HCEC 1CT (cell line): Measurements from ENCODE around the gene NTN5.
A peak's percentile ranks its signal among the peaks of the same experiment; 100 is the strongest.

ENCODE experiments used
- DNase-seq: peaks from one replicate; pipeline ENCODE4 v3.0.0-alpha.2; 2017

The NTN5 gene

GRCh38 chr19:48627865-48628314 is 44.9 kb downstream of the NTN5 start:
- no peak for DNase-seq

- no peak for DNase-seq
Measured at GRCh38 chr19:48627201-48627864, 45.5 kb downstream of the NTN5 start.

GRCh38 chr19:48625891-48626327 is 46.9 kb downstream of the NTN5 start:
- no peak for DNase-seq

- DNase-seq = no peak
Measured at GRCh38 chr19:48624791-48625723, 47.8 kb downstream of the NTN5 start.

DNA sequence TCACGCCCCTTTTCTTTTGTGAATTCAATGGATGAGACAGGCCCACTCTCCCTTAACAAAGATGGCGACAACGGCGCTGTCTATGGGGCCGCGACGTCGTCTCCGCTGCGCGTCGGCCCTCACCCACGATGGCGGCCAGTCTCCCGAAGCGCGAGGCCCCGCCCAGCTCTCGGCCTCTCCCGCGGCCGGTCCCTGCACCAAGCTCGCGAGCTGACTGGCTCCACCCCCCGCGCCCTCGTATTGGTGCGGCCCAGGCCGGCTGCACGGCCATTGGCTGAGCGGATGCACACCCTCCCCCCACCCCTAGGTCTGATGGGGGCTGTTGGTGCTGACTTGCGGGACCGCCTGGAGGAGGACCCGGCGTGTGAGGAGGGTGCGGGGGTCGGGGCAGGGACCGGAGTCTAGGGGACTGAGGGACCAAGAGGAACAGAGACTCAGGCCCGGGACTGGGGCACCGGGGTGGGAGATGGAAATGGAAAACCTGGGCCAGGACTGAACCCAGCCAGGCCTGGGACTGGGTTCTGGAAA is 48.7 kb downstream of the NTN5 start:
- peak; percentile 97 for DNase-seq

DNA sequence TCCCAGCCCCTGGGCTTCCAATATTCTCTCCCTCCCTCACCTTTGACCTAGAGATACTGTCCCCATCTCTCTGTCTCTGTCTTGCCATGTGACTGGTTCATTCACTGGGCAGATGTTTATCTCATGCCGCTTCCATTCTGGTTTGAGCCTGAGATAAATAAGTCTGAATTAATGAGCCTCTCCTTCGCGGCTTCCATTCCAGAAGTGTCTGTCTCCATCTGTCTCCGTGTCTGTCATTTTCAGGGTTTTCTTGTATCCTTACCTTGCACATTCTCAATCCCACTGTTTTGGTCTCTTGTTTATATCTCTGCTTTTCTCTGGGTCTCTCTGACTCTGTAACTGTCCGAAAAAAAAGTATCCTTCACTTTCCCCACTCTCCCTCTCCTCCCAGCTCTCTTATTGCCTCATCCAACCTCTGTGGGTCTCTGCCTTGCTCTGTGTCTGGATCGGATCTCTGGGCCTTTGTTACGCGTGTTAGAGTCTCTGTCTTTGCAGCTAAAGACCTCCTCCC is 49.2 kb downstream of the NTN5 start:
- DNase-seq = no peak

DNA sequence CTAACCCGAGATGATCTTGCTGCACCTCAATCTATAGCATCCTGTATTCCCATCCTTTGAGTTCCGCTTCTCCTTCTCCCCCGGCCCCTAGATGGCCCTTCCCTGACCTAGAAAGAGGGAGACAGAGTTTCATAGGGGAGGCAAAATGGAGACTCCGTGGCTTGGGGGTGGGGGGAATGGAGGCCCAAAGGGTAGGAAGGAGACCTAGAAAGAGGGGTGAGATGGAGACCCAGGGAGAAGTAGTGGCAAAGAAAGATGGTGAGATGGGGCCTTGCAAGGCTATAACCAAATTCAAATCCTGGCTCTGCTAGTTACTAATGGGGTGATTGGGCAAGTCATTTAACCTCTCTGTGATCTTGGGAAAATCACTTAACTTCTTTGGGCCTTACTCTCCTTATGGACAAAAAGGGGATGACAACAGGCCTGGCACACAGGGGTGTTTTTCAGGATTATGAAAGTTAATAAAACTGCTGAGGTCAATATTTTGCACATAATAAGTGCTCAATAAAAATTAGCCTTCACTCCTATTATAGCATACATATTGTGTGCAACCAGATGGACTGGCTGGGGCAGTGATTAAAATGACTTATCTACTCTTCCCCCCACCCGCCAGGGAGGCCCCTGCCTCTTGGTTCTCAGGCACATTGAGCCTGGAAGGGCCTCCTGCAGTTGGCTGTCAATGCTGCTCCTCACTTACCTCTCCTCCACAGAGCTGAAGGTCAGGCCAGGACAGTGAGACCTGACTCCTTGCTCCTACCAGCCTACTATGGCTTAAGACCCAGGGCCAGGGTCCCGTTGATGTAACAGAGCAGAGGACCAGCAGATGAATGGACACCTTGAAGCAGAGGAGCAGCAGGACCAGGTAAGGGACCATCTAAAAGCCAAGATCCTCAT is 52.9 kb downstream of the NTN5 start:
- DNase-seq = peak; percentile 38

DNA sequence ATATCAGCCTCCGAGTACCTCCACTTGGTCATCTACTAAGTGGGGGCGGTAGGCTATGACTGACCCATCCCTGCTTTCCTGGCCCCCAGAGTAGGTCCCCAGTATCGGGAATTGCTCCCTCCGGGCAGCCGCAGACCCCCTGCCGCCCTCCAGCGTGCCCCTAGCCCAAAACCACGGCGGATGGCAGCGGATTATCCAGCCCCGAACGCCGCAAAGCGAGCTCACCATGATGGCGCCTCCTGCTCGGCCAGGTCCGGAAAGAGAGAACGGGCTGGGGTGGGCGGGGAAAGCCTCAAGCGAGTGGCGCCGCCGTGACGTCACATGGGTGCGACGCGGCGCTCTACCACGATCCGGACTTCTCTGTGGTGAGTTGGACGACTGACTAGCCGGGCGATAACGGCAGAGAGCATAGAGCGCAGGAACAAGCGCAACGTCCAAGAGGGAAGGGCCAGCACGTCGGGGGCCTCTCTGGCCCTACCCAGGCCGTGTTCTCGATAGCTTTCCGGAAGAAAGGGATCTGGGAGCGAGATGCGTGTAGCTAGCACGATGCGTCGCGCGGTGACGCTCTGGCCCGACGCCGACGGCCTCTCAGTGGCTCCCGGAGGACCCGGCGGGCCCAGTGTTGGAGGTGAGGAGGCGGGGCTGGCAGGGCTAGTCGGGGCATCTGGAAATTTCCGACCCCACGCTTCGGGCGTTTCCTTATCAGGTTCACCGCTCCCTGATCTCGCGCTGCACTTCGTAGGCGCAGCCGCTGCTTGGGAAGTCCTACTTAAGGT is 53.7 kb downstream of the NTN5 start, which contains the start of the genes RPL18 and SPHK2:
Gene RPL18 (minus strand): TSS at position 263 of the 776 bp plus-strand sequence. CDS start 35 bp downstream, at position 228.
Gene SPHK2 (plus strand): TSS at position 591 of the 776 bp plus-strand sequence. CDS start 1,009 bp downstream, outside the sequence.
- peak; percentile 100 for DNase-seq

DNA sequence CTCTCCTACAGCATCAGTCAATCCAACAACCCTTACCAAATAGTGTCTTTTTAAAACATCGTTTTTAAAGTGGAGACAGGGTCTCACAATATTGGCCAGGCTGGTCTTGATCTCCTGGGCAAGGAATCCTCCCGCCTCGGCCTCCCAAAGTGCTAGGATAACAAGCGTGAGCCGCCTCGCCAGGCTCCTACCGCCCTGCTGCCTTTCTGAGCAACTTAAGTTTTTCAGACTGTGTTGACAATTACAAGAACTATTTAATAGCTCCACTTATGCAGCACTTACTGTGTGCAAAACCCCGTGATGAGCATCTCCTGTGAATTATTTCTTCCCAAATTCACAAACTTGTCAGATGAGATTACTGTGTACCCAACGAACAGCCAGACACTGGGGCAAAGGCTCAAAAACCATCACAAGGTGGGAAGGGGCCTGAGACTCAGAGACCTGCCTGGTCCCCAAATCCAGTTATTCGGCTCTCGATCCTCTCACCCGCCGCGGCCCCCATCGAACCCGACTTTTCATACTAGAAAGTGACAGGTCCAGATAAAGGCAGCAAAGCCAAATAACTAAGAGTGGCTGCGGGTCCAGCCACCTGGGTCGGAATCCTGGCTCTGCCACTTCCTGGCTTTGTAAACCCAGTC is 54.4 kb downstream of the NTN5 start:
- no peak for DNase-seq

- DNase-seq = no peak
Measured at GRCh38 chr19:48617146-48617937, 55.5 kb downstream of the NTN5 start.

- DNase-seq = no peak
Measured at GRCh38 chr19:48616491-48617056, 56.2 kb downstream of the NTN5 start.

DNA sequence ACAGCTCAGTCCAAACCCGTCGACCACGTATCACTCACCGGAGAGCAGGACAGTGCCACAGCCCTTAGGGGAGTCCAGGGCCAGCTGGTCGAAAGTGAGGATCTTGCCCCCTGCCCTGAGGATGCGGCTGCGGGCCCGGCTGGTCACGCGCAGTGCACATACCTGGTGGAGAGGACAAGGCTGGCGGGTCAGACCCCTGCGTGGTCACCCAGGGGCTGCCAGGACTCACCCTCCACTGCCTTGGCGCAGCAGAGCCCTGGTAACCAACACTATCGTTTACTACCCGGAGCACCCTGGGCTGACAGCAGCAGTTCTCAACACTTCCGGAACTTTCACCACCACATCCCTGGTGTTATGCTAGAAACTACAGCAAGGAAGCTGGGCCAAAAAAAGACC is 56.8 kb downstream of the NTN5 start:
- DNase-seq = no peak

GRCh38 chr19:48615231-48616040 is 57.4 kb downstream of the NTN5 start:
- no peak for DNase-seq

GRCh38 chr19:48614436-48615230 is 58.2 kb downstream of the NTN5 start, which contains the start of gene FAM83E:
FAM83E (minus strand) TSS chr19:48615076; CDS start chr19:48613372, 1,704 bp downstream.
- DNase-seq = peak; percentile 1

- no peak for DNase-seq
Measured at GRCh38 chr19:48613852-48614435, 58.9 kb downstream of the NTN5 start.

DNA sequence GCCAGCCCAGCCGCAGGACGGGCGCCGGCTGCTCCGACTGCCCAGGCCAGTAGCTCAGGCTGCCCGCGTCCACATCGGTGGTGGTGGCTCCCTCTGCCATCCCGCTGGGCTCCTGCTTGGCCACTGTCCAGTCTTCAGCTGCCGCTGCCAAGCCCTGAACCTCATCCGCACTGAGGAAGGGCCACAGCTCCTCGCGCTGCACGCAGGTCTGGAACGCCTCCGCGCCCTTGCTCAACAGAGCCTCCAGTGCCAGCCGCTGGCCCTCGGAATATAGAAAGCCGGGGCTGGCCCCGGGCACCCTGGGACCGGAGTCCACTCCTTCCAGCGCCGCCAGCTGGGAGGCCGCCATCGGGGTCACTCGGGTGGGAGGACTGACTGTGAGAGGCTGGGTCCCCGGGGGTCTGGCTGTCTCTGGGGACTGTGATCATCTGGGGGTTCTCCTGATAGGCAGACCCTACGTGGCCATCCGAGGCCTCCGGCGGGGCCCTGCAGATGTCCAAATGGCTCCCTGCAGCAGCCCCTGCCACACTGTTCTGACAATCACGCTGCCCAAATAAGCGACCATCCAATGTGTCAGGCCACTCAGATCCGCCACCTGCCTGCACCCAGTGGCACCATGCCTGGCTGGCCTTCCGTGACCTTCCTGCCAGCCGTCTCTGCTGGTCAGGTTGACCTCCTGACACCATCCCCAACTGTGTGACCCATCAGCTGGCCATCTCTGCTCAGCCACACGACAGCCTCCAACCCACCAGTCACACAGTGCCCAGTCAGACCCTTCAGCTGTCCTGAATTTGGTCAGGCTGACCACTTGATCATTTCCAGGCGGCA is 59.6 kb downstream of the NTN5 start:
- DNase-seq = no peak
